SK-N-SH (cell line): Measurements from ENCODE around the gene NOG.

Experiments
- EP300 ChIP-seq, 2 experiments: IDR thresholded peaks; 2 replicates each; pipeline versions ENCODE4 v1.4.0 to v1.6.1; 2012; ENCODE audit warnings: borderline replicate concordance in 1 of 2, low read depth in 1 of 2, low read length in 1 of 2
- FOXJ3 ChIP-seq: sonication (generic); formaldehyde crosslinking; IDR thresholded peaks from 2 replicates; pipeline ENCODE4 v1.5.1; 2020; ENCODE audit warnings: mild to moderate bottlenecking, missing genetic modification reagents
- GABPA ChIP-seq: IDR thresholded peaks from 2 replicates; pipeline ENCODE4 v1.4.0; 2012; ENCODE audit warnings: low read depth, mild to moderate bottlenecking
- NFIC ChIP-seq: IDR thresholded peaks from 2 replicates; pipeline ENCODE4 v1.4.0; 2012; ENCODE audit warnings: borderline replicate concordance
- RAD21 ChIP-seq: IDR thresholded peaks from 2 replicates; pipeline ENCODE4 v1.6.1; 2012; ENCODE audit warnings: mild to moderate bottlenecking, low read length
- SIN3A ChIP-seq: IDR thresholded peaks from 2 replicates; pipeline ENCODE4 v1.6.1; 2012; ENCODE audit warnings: low read depth, mild to moderate bottlenecking, low read length, moderate library complexity, borderline replicate concordance
- TEAD4 ChIP-seq: IDR thresholded peaks from 2 replicates; pipeline ENCODE4 v1.4.0; 2012; ENCODE audit warnings: mild to moderate bottlenecking, borderline replicate concordance; ENCODE audit not compliant: insufficient read depth
- YY1 ChIP-seq: IDR thresholded peaks from 2 replicates; pipeline ENCODE4 v1.4.0; 2012; ENCODE audit warnings: low read depth, mild to moderate bottlenecking
- TF ChIP-seq, protein P1 (sequence below): fragments of 200-600 bp; sonication (generic); IDR thresholded peaks from 2 replicates; pipeline ENCODE4 v1.6.1; 2017; ENCODE audit warnings: antibody characterized with exemption, mild to moderate bottlenecking, moderate library complexity

GRCh38 chr17:56602292-56603130 lies 9.0 kb downstream of the NOG start:
- TF ChIP-seq YY1 (no peak), SIN3A (no peak), GABPA (no peak), NFIC (no peak), EP300 (IDR thresholded peaks at IDR 0.05; ENCODE audit: borderline replicate concordance in 1 of 2, low read depth in 1 of 2, low read length in 1 of 2) (no peak), TEAD4 (no peak), FOXJ3 (CRISPR knock-in tag) (no peak), RAD21 (no peak)
- TF ChIP-seq, protein P1, sequence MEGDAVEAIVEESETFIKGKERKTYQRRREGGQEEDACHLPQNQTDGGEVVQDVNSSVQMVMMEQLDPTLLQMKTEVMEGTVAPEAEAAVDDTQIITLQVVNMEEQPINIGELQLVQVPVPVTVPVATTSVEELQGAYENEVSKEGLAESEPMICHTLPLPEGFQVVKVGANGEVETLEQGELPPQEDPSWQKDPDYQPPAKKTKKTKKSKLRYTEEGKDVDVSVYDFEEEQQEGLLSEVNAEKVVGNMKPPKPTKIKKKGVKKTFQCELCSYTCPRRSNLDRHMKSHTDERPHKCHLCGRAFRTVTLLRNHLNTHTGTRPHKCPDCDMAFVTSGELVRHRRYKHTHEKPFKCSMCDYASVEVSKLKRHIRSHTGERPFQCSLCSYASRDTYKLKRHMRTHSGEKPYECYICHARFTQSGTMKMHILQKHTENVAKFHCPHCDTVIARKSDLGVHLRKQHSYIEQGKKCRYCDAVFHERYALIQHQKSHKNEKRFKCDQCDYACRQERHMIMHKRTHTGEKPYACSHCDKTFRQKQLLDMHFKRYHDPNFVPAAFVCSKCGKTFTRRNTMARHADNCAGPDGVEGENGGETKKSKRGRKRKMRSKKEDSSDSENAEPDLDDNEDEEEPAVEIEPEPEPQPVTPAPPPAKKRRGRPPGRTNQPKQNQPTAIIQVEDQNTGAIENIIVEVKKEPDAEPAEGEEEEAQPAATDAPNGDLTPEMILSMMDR, result no peak
